ENCODE results near the gene RNF8.

RNF8 gene

DNA sequence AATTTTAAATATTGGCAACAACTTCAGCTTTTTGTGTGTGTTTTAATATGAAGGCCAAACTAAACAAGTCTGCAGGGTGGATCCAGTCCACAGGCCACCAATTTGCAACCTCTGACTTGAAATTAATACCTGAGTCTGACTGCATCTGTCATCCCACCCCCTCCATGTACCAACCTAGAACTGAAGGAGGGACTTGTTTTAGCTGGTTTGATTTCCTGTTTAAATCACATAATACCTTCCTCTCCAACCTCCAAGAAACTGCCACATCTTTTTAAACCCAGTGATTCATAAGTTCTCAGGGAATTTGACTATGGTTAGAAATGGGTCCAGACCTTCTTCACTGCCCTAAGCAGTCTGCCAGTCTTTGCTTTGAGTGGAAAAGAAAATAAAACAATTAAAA lies 21.6 kb downstream of the RNF8 start:
- peaks cover 84% of the 10 kb centered on the region for H3K36me3 ChIP-seq (ENCODE audit: insufficient read depth, low read length)
- no peak overlapping the region for H3K4me2 ChIP-seq (ENCODE audit: insufficient read depth, low read length)
- no peak for ATAC-seq (ENCODE audit: insufficient read depth, low read depth)
- no peaks in the 10 kb centered on the region for H3K9me3 ChIP-seq (ENCODE audit: insufficient read depth, low read length, severe bottlenecking)
- no peaks in the 10 kb centered on the region for H3K27me3 ChIP-seq (ENCODE audit: insufficient read depth, low read length, poor library complexity)
- peaks cover 8% of the 10 kb centered on the region; the same call in 1 of the 2 replicates for H4K20me1 ChIP-seq (ENCODE audit: insufficient read depth, low read length)
- H2AFZ ChIP-seq (ENCODE audit: low read depth, low read length) = no peak overlapping the region
- H3K4me1 ChIP-seq (ENCODE audit: insufficient read depth, low read length) = no peaks in the 10 kb centered on the region
- no peak overlapping the region for H3K4me3 ChIP-seq (ENCODE audit: low read depth in 1 of 2, low read length in 2 of 2)
- no peak overlapping the region for H3K9ac ChIP-seq (ENCODE audit: low read depth, low read length)
- DNase-seq = no peak
- H3K27ac ChIP-seq (ENCODE audit: low read length) = no peak overlapping the region
- TF ChIP-seq CTCF (IDR thresholded peaks at IDR 0.05; ENCODE audit: borderline replicate concordance, extremely low read depth, low read length, poor library complexity, severe bottlenecking) (no peak), EZH2 (IDR thresholded peaks at IDR 0.05; ENCODE audit: borderline replicate concordance, low read depth, low read length, severe bottlenecking) (no peak)
- H3K79me2 ChIP-seq (ENCODE audit: insufficient read depth, low read length) = no peaks in the 10 kb centered on the region

GRCh38 chr6:37376078-37376743 lies 22.4 kb downstream of the RNF8 start:
- Histone ChIP-seq H3K4me1 (ENCODE audit: insufficient read depth, low read length) (no peaks in the 10 kb centered on the region), H3K79me2 (ENCODE audit: insufficient read depth, low read length) (no peaks in the 10 kb centered on the region), H2AFZ (ENCODE audit: low read depth, low read length) (no peak overlapping the region), H3K27ac (ENCODE audit: low read length) (no peak overlapping the region), H3K9ac (ENCODE audit: low read depth, low read length) (no peak overlapping the region), H3K9me3 (ENCODE audit: insufficient read depth, low read length, severe bottlenecking) (no peaks in the 10 kb centered on the region), H4K20me1 (ENCODE audit: insufficient read depth, low read length) (peaks cover 8% of the 10 kb centered on the region; the same call in 1 of the 2 replicates), H3K4me2 (ENCODE audit: insufficient read depth, low read length) (no peak overlapping the region), H3K36me3 (ENCODE audit: insufficient read depth, low read length) (peaks cover 83% of the 10 kb centered on the region), H3K4me3 (ENCODE audit: low read depth in 1 of 2, low read length in 2 of 2) (no peak overlapping the region), H3K27me3 (ENCODE audit: insufficient read depth, low read length, poor library complexity) (no peaks in the 10 kb centered on the region)
- ATAC-seq (ENCODE audit: insufficient read depth, low read depth) (no peak), DNase-seq (no peak)
- TF ChIP-seq EZH2 (IDR thresholded peaks at IDR 0.05; ENCODE audit: borderline replicate concordance, low read depth, low read length, severe bottlenecking) (no peak), CTCF (IDR thresholded peaks at IDR 0.05; ENCODE audit: borderline replicate concordance, extremely low read depth, low read length, poor library complexity, severe bottlenecking) (no peak)

DNA sequence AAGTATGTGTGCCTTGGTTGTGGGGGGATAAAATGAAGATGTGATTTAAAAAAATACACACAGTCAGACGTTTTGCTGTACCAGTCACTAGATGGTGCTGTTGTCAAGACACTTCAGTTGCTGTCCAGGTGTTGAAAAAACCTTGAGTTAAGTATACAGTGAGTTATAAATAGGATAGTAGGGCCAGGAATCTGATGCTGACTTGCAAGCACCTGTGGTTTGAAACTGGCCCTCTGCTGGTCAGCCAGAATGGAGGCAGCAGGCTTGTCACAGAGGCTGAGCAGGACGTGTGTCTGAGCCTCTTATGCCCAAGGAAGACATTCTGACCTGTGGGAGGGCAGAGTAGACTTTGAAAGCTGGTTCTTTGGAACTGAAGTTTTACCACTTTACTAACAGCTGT lies 27.8 kb downstream of the RNF8 start:
- DNase-seq (peak; percentile 44), ATAC-seq (ENCODE audit: insufficient read depth, low read depth) (peak; percentile 84)
- Histone ChIP-seq H4K20me1 (ENCODE audit: insufficient read depth, low read length) (no peaks in the 10 kb centered on the region), H3K27me3 (ENCODE audit: insufficient read depth, low read length, poor library complexity) (no peaks in the 10 kb centered on the region), H3K4me2 (ENCODE audit: insufficient read depth, low read length) (no peak overlapping the region), H3K9ac (ENCODE audit: low read depth, low read length) (no peak overlapping the region), H2AFZ (ENCODE audit: low read depth, low read length) (no peak overlapping the region), H3K4me1 (ENCODE audit: insufficient read depth, low read length) (no peaks in the 10 kb centered on the region), H3K27ac (ENCODE audit: low read length) (no peak overlapping the region), H3K36me3 (ENCODE audit: insufficient read depth, low read length) (peaks cover 66% of the 10 kb centered on the region), H3K79me2 (ENCODE audit: insufficient read depth, low read length) (no peaks in the 10 kb centered on the region), H3K9me3 (ENCODE audit: insufficient read depth, low read length, severe bottlenecking) (no peaks in the 10 kb centered on the region), H3K4me3 (ENCODE audit: low read depth in 1 of 2, low read length in 2 of 2) (no peak overlapping the region)
- no peak for TF ChIP-seq EZH2 (IDR thresholded peaks at IDR 0.05; ENCODE audit: borderline replicate concordance, low read depth, low read length, severe bottlenecking)
- peak; percentile 82 for TF ChIP-seq CTCF (IDR thresholded peaks at IDR 0.05; ENCODE audit: borderline replicate concordance, extremely low read depth, low read length, poor library complexity, severe bottlenecking)
